Thoracic aorta (tissue), 2 donors: ENCODE data around the gene FAM187B. TPM values are rescaled to one million over a fixed set of nuclear protein-coding genes. Genes with fewer than 3 reads are reported as not detected.

ENCODE experiments used
- ATAC-seq: fragments of 150-250 bp; one replicate; pipeline ENCODE4 v1.8.0; 2017; ENCODE audit warnings: low read depth; ENCODE audit not compliant: insufficient number of reproducible peaks, low FRiP score
- DNase-seq: peaks from one replicate; pipeline ENCODE4 v3.0.0-alpha.2; 2020; ENCODE audit warnings: low spot score
- H3K27ac ChIP-seq, 2 donors: fragments of 200-600 bp; sonication (generic); 1 replicate in 1 of 2; 2 replicates in 1 of 2; pipeline ENCODE4 v1.5.1; 2016; ENCODE audit warnings: mild to moderate bottlenecking in 2 of 2, moderate library complexity in 2 of 2
- H3K27me3 ChIP-seq: fragments of 200-600 bp; sonication (generic); replicated peaks from 2 replicates; pipeline ENCODE4 v1.6.0; 2016; ENCODE audit warnings: mild to moderate bottlenecking; ENCODE audit not compliant: insufficient read depth
- H3K36me3 ChIP-seq: fragments of 200-600 bp; sonication (generic); one replicate; pipeline ENCODE4 v1.5.1; 2016
- H3K4me1 ChIP-seq, 2 donors: fragments of 200-600 bp; sonication (generic); 1 replicate in 1 of 2; 2 replicates in 1 of 2; pipeline versions ENCODE4 v1.5.1 to v1.6.0; 2016; ENCODE audit warnings: low read depth in 2 of 2, mild to moderate bottlenecking in 1 of 2; ENCODE audit not compliant: control insufficient read depth in 1 of 2
- H3K4me3 ChIP-seq: fragments of 200-600 bp; sonication (generic); 2 replicates; pipeline ENCODE4 v1.5.1; 2016; ENCODE audit warnings: mild to moderate bottlenecking
- H3K9me3 ChIP-seq: fragments of 200-600 bp; sonication (generic); 2 replicates; pipeline ENCODE4 v1.5.1; 2016
- total RNA-seq, 2 donors: library from RNA; depleted of rRNA; stranded (reverse); fragments of >200 nt; gene quantifications; one replicate each; pipeline versions ENCODE4 v1.1.0 to v1.2.3, GENCODE V29; 2016
- TF ChIP-seq, protein P1 (sequence below): fragments of 200-600 bp; sonication (generic); IDR thresholded peaks from one replicate; pipeline ENCODE4 v1.5.1; 2019; ENCODE audit warnings: antibody characterized with exemption

FAM187B gene
- total RNA-seq, 2 donors from 2014 or later = not detected

DNA sequence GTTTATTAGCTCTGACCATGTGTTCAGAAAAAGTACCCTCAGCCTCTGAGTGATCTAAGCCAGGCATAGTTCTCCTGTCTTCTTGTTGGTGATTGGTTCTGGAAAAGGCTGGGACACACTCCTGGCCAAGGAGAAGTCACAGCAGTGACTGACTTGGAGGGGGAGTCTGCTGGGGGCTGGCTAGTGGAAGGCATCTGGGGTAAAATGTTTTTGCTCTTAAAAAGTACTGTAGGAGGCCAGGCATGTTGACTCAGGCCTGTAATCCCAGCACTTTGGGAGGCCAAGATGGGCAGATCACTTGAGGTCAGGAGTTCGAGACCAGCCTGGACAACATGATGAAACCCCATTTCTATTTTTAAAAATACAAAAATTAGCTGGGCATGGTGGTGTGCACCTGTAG is 21.7 kb downstream of the FAM187B start:
- no peak for DNase-seq

DNA sequence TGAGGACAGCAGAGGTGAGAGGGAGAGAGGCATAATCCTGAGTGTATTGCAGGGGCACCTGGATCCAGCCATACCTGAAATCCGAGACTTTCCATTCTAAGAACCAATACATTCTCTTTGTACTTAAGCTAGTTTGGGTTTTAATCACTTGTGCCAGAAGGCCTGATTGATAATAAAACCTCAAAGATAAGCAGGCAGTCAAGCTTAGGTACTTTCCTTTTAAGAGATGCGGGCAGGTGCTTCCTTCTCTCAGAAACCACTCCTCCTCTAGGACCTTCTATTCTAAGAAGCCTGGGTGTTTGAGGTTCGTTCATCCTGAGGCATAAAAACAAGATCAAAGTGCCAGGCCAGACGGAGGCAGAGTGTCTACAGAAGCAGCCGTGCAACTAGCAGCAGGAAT is 22.2 kb downstream of the FAM187B start:
- Histone ChIP-seq H3K27ac (no peak overlapping the region), H3K4me3 (no peak overlapping the region), H3K36me3 (no peaks in the 10 kb centered on the region), H3K4me1 (no peaks in the 10 kb centered on the region), H3K27me3 (no peaks in the 10 kb centered on the region), H3K9me3 (no peaks in the 10 kb centered on the region)
- DNase-seq (no peak), ATAC-seq (no peak)
- TF ChIP-seq, protein P1, sequence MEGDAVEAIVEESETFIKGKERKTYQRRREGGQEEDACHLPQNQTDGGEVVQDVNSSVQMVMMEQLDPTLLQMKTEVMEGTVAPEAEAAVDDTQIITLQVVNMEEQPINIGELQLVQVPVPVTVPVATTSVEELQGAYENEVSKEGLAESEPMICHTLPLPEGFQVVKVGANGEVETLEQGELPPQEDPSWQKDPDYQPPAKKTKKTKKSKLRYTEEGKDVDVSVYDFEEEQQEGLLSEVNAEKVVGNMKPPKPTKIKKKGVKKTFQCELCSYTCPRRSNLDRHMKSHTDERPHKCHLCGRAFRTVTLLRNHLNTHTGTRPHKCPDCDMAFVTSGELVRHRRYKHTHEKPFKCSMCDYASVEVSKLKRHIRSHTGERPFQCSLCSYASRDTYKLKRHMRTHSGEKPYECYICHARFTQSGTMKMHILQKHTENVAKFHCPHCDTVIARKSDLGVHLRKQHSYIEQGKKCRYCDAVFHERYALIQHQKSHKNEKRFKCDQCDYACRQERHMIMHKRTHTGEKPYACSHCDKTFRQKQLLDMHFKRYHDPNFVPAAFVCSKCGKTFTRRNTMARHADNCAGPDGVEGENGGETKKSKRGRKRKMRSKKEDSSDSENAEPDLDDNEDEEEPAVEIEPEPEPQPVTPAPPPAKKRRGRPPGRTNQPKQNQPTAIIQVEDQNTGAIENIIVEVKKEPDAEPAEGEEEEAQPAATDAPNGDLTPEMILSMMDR = no peak

More for the DNA sequence above, 21.7 kb downstream of the FAM187B start:
- Histone ChIP-seq H3K9me3 (no peaks in the 10 kb centered on the region), H3K27me3 (no peaks in the 10 kb centered on the region), H3K4me1 (no peaks in the 10 kb centered on the region), H3K36me3 (no peaks in the 10 kb centered on the region), H3K27ac (no peak overlapping the region), H3K4me3 (no peak overlapping the region)
- TF ChIP-seq, protein P1 = no peak
- ATAC-seq = no peak

DNA sequence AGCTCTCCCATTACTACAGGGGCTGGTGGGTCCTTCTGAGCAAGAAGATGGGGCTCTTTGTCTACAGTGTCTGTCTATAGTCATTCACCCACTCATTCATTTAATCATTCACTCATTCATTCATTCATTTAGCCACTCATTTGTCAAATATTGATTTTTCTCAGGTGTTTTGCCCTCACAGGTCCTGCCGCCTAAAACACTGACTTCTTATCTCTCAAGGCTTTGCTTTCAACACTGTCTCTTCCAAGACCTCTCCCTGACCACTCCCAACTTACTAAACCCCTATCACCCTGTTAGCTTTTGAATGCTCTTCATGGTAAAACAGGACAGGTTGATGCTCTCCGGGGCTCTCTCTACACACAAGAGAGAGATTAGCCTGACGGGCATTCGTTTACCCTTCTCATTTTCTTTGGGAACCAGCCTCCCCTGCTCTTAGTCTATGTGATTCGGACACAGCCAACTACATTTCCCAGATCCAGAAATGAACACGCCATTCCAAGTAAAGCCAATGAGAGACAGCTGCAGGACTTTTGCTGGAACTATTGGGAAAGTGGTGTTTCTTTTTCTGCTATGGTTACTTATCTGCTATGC is 22.7 kb downstream of the FAM187B start:
- ATAC-seq (no peak), DNase-seq (no peak)
- H3K4me1 ChIP-seq = no peaks in the 10 kb centered on the region
- no peaks in the 10 kb centered on the region for H3K27me3 ChIP-seq
- H3K36me3 ChIP-seq = no peaks in the 10 kb centered on the region
- TF ChIP-seq, protein P1 = no peak
- no peaks in the 10 kb centered on the region for H3K9me3 ChIP-seq
- H3K4me3 ChIP-seq = no peak overlapping the region
- H3K27ac ChIP-seq = no peak overlapping the region

DNA sequence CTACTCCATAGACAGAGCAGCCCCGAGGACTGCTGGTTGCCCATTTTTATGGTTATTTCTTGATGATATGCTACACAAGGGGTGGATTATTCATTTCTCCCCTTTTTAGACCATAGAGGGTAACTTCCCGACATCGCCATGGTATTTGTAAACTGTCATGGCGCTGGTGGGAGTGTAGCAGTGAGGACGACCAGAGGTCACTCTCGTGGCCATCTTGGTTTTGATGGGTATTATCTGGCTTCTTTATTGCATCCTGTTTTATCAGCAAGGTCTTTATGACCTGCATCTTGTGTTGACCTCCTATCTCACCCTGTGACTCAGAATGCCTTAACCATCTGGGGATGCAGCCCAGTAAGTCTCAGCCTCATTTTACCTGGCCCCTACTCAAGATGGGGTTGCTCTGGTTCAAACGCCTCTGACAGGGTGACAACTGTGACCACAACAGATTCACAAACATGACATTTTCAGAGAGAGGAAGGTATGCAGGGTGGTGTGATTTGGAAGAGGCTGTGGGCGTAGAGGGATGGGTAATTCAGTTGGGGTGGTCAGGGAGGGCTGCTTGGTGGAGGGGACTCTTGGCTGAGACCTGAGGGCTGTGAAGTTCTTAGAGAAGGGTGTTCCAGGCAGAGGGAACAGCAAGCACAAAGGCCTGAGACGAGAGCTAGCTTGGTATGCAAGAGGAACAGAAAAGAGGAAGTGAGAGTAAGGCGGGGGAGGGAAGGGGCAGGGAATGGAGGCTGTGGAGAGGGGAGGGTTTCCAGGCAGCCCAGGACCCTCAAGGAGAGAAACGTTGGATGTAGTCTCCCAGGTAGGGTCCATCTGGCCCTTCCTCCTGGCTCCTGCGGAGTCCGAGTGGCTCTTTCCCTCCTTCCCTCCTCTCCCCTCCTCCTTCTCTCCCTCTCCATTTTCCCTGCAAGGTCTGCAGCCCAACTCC is 23.5 kb downstream of the FAM187B start:
- Histone ChIP-seq H3K27ac (no peak overlapping the region), H3K4me3 (no peak overlapping the region), H3K27me3 (no peaks in the 10 kb centered on the region), H3K9me3 (no peaks in the 10 kb centered on the region), H3K4me1 (no peaks in the 10 kb centered on the region), H3K36me3 (no peaks in the 10 kb centered on the region)
- TF ChIP-seq, protein P1 = no peak
- no peak for ATAC-seq
- no peak for DNase-seq
